22Rv1 (cell line): ENCODE data around the gene KY.

Source experiments
- CTCF ChIP-seq: fragments of 450-650 bp; IDR thresholded peaks from 2 replicates; pipeline ENCODE4 v1.5.1; 2017; ENCODE audit warnings: mild to moderate bottlenecking
- ZFX ChIP-seq: fragments of 450-650 bp; IDR thresholded peaks from 2 replicates; pipeline ENCODE4 v1.6.1; 2017; ENCODE audit warnings: antibody characterized with exemption, borderline replicate concordance

- TF ChIP-seq CTCF (no peak), ZFX (no peak)
Measured at GRCh38 chr3:134607054-134608022, 43.5 kb downstream of the KY start.
